ENCODE measurements around the gene TAGLN2. TPM values are rescaled to one million over a fixed set of nuclear protein-coding genes. Genes with fewer than 3 reads are reported as not detected.

The TAGLN2 gene
- total RNA-seq, 2 donors from 2014 or later = 97.1 to 386 TPM

DNA sequence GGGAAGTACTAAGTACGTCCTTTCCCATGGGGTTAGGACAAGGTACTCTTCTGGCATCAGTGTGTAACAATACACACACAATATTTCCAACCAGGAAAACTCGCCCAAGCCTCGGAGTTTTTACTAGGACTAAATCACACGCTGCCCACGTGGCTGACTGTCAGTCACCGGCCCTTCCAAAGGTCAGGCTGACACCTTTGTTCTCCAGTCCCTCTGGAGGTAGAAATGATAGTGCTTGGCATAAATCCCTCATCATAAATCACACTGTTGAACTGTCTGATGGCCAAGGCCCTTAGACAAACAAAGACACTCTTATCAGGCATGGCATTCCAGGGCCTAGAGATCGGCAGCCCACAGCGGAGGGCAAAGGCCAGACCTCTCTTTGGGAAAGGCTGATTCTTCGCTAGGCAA lies 45.6 kb upstream of the TAGLN2 start:
- Histone ChIP-seq H3K4me3 (no peak overlapping the region), H3K4me1 (replicated peaks) (no peaks in the 10 kb centered on the region), H3K27ac (no peak overlapping the region), H3K9me3 (no peaks in the 10 kb centered on the region), H3K27me3 (replicated peaks; ENCODE audit: insufficient read depth) (no peaks in the 10 kb centered on the region), H3K36me3 (no peaks in the 10 kb centered on the region)
- intact Hi-C loops (cut with DNase I) = no loop called here
- no peak for DNase-seq (ENCODE audit: low spot score)
- 53% methylated on average over 9 of the region's 9 CpGs for WGBS
- TF ChIP-seq POLR2A (IDR thresholded peaks at IDR 0.05) (no peak), POLR2AphosphoS5 (IDR thresholded peaks at IDR 0.05) (no peak)
- TF ChIP-seq, protein P1, sequence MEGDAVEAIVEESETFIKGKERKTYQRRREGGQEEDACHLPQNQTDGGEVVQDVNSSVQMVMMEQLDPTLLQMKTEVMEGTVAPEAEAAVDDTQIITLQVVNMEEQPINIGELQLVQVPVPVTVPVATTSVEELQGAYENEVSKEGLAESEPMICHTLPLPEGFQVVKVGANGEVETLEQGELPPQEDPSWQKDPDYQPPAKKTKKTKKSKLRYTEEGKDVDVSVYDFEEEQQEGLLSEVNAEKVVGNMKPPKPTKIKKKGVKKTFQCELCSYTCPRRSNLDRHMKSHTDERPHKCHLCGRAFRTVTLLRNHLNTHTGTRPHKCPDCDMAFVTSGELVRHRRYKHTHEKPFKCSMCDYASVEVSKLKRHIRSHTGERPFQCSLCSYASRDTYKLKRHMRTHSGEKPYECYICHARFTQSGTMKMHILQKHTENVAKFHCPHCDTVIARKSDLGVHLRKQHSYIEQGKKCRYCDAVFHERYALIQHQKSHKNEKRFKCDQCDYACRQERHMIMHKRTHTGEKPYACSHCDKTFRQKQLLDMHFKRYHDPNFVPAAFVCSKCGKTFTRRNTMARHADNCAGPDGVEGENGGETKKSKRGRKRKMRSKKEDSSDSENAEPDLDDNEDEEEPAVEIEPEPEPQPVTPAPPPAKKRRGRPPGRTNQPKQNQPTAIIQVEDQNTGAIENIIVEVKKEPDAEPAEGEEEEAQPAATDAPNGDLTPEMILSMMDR (IDR thresholded peaks at IDR 0.05) = no peak

DNA sequence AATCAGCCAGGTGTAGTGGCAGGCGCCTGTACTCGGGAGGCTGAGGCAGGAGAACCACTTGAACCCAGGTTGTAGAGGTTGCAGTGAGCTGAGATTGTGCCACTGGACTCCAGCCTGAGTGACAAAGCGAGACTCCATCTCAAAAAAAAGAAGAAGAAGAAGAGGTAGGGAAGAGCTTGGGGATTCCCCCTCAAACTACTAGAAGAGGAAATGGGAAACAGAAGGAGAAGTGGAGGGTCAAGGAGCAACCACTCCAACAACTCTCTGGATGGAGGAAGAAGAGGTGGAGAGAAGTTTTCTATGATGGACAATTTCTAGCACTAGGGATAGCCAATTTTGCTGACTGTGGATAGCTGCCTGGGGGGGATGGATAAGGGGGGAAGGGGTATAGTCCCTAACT lies 43.6 kb upstream of the TAGLN2 start:
- no peak for DNase-seq (ENCODE audit: low spot score)
- intact Hi-C loops (cut with DNase I) = no loop called here
- 99% methylated on average over 3 of the region's 3 CpGs for WGBS
- Histone ChIP-seq H3K9me3 (no peaks in the 10 kb centered on the region), H3K27me3 (replicated peaks; ENCODE audit: insufficient read depth) (no peaks in the 10 kb centered on the region), H3K27ac (no peak overlapping the region), H3K36me3 (no peaks in the 10 kb centered on the region), H3K4me3 (no peak overlapping the region), H3K4me1 (replicated peaks) (no peaks in the 10 kb centered on the region)
- no peak for TF ChIP-seq POLR2AphosphoS5 (IDR thresholded peaks at IDR 0.05)

DNA sequence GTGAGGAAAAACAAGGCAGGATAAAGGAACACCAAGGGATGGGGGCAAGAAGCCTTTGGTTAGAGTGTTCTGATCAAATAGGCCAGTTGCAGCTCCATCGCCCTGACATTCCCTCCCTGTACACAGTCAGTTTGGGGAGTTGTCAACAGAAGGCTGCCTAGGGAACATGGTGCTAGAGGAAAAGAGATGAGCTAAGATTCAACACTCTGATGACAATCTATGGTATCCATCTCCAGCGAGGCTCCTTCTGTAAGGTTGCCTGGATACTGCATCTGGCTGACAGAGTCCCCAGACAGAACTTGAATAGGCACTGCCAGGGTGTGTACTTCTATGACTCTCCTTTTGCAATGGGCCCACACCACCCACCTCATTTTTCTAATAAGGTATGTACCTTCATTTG lies 40.0 kb upstream of the TAGLN2 start:
- H3K4me3 ChIP-seq = no peak overlapping the region
- 90% methylated on average over 2 of the region's 2 CpGs for WGBS
- no peak overlapping the region for H3K27ac ChIP-seq
- DNase-seq (ENCODE audit: low spot score) = no peak
- intact Hi-C loops (cut with DNase I) = no loop called here
- H3K36me3 ChIP-seq = no peaks in the 10 kb centered on the region
- H3K9me3 ChIP-seq = no peaks in the 10 kb centered on the region
- H3K27me3 ChIP-seq (replicated peaks; ENCODE audit: insufficient read depth) = no peaks in the 10 kb centered on the region
- H3K4me1 ChIP-seq (replicated peaks) = no peaks in the 10 kb centered on the region
- TF ChIP-seq, protein P1 (IDR thresholded peaks at IDR 0.05) = no peak
- TF ChIP-seq POLR2AphosphoS5 (IDR thresholded peaks at IDR 0.05) (no peak), POLR2A (IDR thresholded peaks at IDR 0.05) (no peak)

DNA sequence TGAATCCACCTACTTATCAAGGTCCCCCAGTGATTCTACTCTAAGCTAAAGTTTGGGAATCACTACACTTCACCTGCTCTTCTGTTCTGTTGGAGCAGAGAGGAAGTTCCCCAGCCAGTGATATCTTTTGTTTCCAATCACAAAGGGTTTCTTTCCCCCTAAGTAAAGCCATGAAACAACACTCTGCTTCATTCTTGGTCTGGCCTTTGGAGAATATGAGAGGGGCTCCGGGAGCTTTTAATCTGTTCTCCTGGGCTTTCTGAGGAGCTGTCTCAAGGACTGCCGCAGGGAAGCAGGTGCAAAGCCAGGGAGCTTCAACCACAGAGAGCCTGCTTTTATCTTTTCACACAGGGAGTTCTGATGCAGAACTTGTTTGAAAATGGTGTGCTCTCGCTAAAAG lies 38.8 kb upstream of the TAGLN2 start:
- 41% methylated on average over 3 of the region's 3 CpGs for WGBS
- Histone ChIP-seq H3K4me1 (replicated peaks) (no peaks in the 10 kb centered on the region), H3K4me3 (no peak overlapping the region), H3K9me3 (no peaks in the 10 kb centered on the region), H3K27me3 (replicated peaks; ENCODE audit: insufficient read depth) (no peaks in the 10 kb centered on the region), H3K27ac (no peak overlapping the region), H3K36me3 (no peaks in the 10 kb centered on the region)
- TF ChIP-seq POLR2AphosphoS5 (IDR thresholded peaks at IDR 0.05) (no peak), POLR2A (IDR thresholded peaks at IDR 0.05) (no peak)
- TF ChIP-seq, protein P1 (IDR thresholded peaks at IDR 0.05) = no peak
- no peak for DNase-seq (ENCODE audit: low spot score)
- intact Hi-C loops (cut with DNase I) = no loop called here

DNA sequence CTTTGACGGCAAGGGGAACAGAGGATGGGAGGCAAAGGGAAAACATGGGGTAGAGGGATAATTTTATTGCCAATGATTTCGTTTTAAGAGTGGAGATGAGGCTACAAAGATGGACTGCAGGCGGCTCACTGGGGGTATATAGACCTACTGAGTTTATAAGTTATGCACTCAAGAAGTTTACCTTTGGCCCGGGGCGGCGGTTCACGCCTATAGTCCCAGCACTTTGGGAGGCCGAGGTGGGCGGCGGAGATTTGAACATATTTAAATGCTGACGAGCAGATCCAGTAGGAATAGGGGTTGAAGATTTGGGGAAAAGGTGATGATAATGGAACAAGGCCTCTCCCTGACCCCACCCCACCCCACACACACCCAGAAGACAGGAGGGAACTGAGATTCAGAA lies 36.9 kb upstream of the TAGLN2 start:
- H3K27ac ChIP-seq = no peak overlapping the region
- no peaks in the 10 kb centered on the region for H3K4me1 ChIP-seq (replicated peaks)
- no peak for DNase-seq (ENCODE audit: low spot score)
- H3K9me3 ChIP-seq = no peaks in the 10 kb centered on the region
- H3K36me3 ChIP-seq = no peaks in the 10 kb centered on the region
- H3K27me3 ChIP-seq (replicated peaks; ENCODE audit: insufficient read depth) = no peaks in the 10 kb centered on the region
- 94% methylated on average over 11 of the region's 11 CpGs for WGBS
- no peak overlapping the region for H3K4me3 ChIP-seq
- intact Hi-C loops (cut with DNase I) = no loop called here
- TF ChIP-seq, protein P1 (IDR thresholded peaks at IDR 0.05) = no peak
- TF ChIP-seq POLR2AphosphoS5 (IDR thresholded peaks at IDR 0.05) = no peak
- no peak for TF ChIP-seq POLR2A (IDR thresholded peaks at IDR 0.05)

All from prostate gland (tissue), 2 donors.